ENCODE measurements around the gene ODR4.

- no peak for TF ChIP-seq CTCF (IDR thresholded peaks at IDR 0.05; ENCODE audit: poor library complexity, severe bottlenecking)
- TF ChIP-seq RAD21 (conservative IDR thresholded peaks at IDR 0.05) = no peak
- TF ChIP-seq EP300 (conservative IDR thresholded peaks at IDR 0.05; ENCODE audit: poor library complexity, severe bottlenecking) = no peak
- TF ChIP-seq POLR2AphosphoS5 (IDR thresholded peaks at IDR 0.05) = no peak
- TF ChIP-seq EZH2 (IDR thresholded peaks at IDR 0.05; ENCODE audit: borderline replicate concordance, insufficient read depth, low read length, poor library complexity, severe bottlenecking) = no peak
Observed at GRCh38 chr1:186409091-186409490, 33.5 kb downstream of the ODR4 start.

Data from neural cell (in vitro differentiated cells).